ENCODE data around the gene LCLAT1.

- TF ChIP-seq, protein P1, sequence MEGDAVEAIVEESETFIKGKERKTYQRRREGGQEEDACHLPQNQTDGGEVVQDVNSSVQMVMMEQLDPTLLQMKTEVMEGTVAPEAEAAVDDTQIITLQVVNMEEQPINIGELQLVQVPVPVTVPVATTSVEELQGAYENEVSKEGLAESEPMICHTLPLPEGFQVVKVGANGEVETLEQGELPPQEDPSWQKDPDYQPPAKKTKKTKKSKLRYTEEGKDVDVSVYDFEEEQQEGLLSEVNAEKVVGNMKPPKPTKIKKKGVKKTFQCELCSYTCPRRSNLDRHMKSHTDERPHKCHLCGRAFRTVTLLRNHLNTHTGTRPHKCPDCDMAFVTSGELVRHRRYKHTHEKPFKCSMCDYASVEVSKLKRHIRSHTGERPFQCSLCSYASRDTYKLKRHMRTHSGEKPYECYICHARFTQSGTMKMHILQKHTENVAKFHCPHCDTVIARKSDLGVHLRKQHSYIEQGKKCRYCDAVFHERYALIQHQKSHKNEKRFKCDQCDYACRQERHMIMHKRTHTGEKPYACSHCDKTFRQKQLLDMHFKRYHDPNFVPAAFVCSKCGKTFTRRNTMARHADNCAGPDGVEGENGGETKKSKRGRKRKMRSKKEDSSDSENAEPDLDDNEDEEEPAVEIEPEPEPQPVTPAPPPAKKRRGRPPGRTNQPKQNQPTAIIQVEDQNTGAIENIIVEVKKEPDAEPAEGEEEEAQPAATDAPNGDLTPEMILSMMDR (tag by site-specific recombination; IDR thresholded peaks at IDR 0.05), result no peak
- TF ChIP-seq, protein P2, sequence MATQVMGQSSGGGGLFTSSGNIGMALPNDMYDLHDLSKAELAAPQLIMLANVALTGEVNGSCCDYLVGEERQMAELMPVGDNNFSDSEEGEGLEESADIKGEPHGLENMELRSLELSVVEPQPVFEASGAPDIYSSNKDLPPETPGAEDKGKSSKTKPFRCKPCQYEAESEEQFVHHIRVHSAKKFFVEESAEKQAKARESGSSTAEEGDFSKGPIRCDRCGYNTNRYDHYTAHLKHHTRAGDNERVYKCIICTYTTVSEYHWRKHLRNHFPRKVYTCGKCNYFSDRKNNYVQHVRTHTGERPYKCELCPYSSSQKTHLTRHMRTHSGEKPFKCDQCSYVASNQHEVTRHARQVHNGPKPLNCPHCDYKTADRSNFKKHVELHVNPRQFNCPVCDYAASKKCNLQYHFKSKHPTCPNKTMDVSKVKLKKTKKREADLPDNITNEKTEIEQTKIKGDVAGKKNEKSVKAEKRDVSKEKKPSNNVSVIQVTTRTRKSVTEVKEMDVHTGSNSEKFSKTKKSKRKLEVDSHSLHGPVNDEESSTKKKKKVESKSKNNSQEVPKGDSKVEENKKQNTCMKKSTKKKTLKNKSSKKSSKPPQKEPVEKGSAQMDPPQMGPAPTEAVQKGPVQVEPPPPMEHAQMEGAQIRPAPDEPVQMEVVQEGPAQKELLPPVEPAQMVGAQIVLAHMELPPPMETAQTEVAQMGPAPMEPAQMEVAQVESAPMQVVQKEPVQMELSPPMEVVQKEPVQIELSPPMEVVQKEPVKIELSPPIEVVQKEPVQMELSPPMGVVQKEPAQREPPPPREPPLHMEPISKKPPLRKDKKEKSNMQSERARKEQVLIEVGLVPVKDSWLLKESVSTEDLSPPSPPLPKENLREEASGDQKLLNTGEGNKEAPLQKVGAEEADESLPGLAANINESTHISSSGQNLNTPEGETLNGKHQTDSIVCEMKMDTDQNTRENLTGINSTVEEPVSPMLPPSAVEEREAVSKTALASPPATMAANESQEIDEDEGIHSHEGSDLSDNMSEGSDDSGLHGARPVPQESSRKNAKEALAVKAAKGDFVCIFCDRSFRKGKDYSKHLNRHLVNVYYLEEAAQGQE (tag by site-specific recombination; IDR thresholded peaks at IDR 0.05), result no peak
- TF ChIP-seq ZNF24 (tag by site-specific recombination; IDR thresholded peaks at IDR 0.05), result no peak
- TF ChIP-seq ZNF398 (tag by site-specific recombination; IDR thresholded peaks at IDR 0.05), result no peak
- TF ChIP-seq HOXA7 (CRISPR knock-in tag; IDR thresholded peaks at IDR 0.05; ENCODE audit: borderline replicate concordance), result no peak
- no peak for TF ChIP-seq ZNF324 (tag by site-specific recombination; IDR thresholded peaks at IDR 0.05)
- TF ChIP-seq SETDB1 (IDR thresholded peaks at IDR 0.05; ENCODE audit: insufficient read length, low read length), result no peak
- TF ChIP-seq REPIN1 (tag by site-specific recombination; IDR thresholded peaks at IDR 0.05; ENCODE audit: low read depth), result no peak
Measured at GRCh38 chr2:30678410-30679137, 231.5 kb downstream of the LCLAT1 start.

Data from HEK293 (cell line).